ENCODE measurements around the gene SPEN. TPM values are rescaled to one million over a fixed set of nuclear protein-coding genes. Genes with fewer than 3 reads are reported as not detected.

Gene SPEN
- total RNA-seq, 1 experiment from 2014 or later = 48.3 TPM

GRCh38 chr1:15956150-15956549 lies 108.6 kb downstream of the SPEN start:
- H3K4me3 Mint-ChIP-seq (ENCODE audit: low read depth, unreplicated experiment) = no peak overlapping the region
- CTCF ChIA-PET = no interaction called here
- no peaks in the 10 kb centered on the region for H3K9me3 Mint-ChIP-seq (ENCODE audit: low read depth, unreplicated experiment)
- TF ChIP-seq CTCF (IDR thresholded peaks at IDR 0.05; ENCODE audit: unreplicated experiment) = no peak
- H3K36me3 Mint-ChIP-seq (ENCODE audit: insufficient read depth, unreplicated experiment) = peaks cover 21% of the 10 kb centered on the region
- no peak for DNase-seq
- no peak overlapping the region for H3K27ac Mint-ChIP-seq (ENCODE audit: unreplicated experiment)
- no peaks in the 10 kb centered on the region for H3K27me3 Mint-ChIP-seq (ENCODE audit: unreplicated experiment)
- BruUV-seq (replicated peaks) = no TSS peak
- peaks cover 8% of the 10 kb centered on the region for H3K4me1 Mint-ChIP-seq (ENCODE audit: low read depth, unreplicated experiment)
- intact Hi-C loops (cut with micrococcal nuclease; ENCODE audit: unreplicated experiment) = no loop called here

GRCh38 chr1:15957221-15958095 lies 110.0 kb downstream of the SPEN start:
- intact Hi-C loops (cut with micrococcal nuclease; ENCODE audit: unreplicated experiment) = no loop called here
- CTCF ChIA-PET = no interaction called here
- no peak for TF ChIP-seq CTCF (IDR thresholded peaks at IDR 0.05; ENCODE audit: unreplicated experiment)
- no peak overlapping the region for H3K27ac Mint-ChIP-seq (ENCODE audit: unreplicated experiment)
- no peak for DNase-seq
- BruUV-seq (replicated peaks) = no TSS peak
- H3K4me1 Mint-ChIP-seq (ENCODE audit: low read depth, unreplicated experiment) = peaks cover 5% of the 10 kb centered on the region
- H3K27me3 Mint-ChIP-seq (ENCODE audit: unreplicated experiment) = no peaks in the 10 kb centered on the region
- H3K36me3 Mint-ChIP-seq (ENCODE audit: insufficient read depth, unreplicated experiment) = peaks cover 13% of the 10 kb centered on the region
- no peaks in the 10 kb centered on the region for H3K9me3 Mint-ChIP-seq (ENCODE audit: low read depth, unreplicated experiment)
- no peak overlapping the region for H3K4me3 Mint-ChIP-seq (ENCODE audit: low read depth, unreplicated experiment)

GRCh38 chr1:15958111-15958510 lies 110.6 kb downstream of the SPEN start:
- no peak overlapping the region for H3K4me3 Mint-ChIP-seq (ENCODE audit: low read depth, unreplicated experiment)
- no peak overlapping the region for H3K27ac Mint-ChIP-seq (ENCODE audit: unreplicated experiment)
- no peaks in the 10 kb centered on the region for H3K9me3 Mint-ChIP-seq (ENCODE audit: low read depth, unreplicated experiment)
- peaks cover under 1% of the 10 kb centered on the region for H3K4me1 Mint-ChIP-seq (ENCODE audit: low read depth, unreplicated experiment)
- intact Hi-C loops (cut with micrococcal nuclease; ENCODE audit: unreplicated experiment) = no loop called here
- DNase-seq = no peak
- BruUV-seq (replicated peaks) = no TSS peak
- peaks cover 9% of the 10 kb centered on the region for H3K36me3 Mint-ChIP-seq (ENCODE audit: insufficient read depth, unreplicated experiment)
- CTCF ChIA-PET = no interaction called here
- no peaks in the 10 kb centered on the region for H3K27me3 Mint-ChIP-seq (ENCODE audit: unreplicated experiment)
- TF ChIP-seq CTCF (IDR thresholded peaks at IDR 0.05; ENCODE audit: unreplicated experiment) = no peak

GRCh38 chr1:15958793-15959192 lies 111.3 kb downstream of the SPEN start:
- Mint-ChIP-seq H3K27me3 (ENCODE audit: unreplicated experiment) (no peaks in the 10 kb centered on the region), H3K9me3 (ENCODE audit: low read depth, unreplicated experiment) (no peaks in the 10 kb centered on the region), H3K27ac (ENCODE audit: unreplicated experiment) (no peak overlapping the region), H3K4me3 (ENCODE audit: low read depth, unreplicated experiment) (no peak overlapping the region), H3K36me3 (ENCODE audit: insufficient read depth, unreplicated experiment) (peaks cover 9% of the 10 kb centered on the region), H3K4me1 (ENCODE audit: low read depth, unreplicated experiment) (peaks cover 7% of the 10 kb centered on the region)
- BruUV-seq (replicated peaks) = no TSS peak
- CTCF ChIA-PET = interaction anchor here (0.7 kb wide), 1 partner anchor 88 kb away, joined by 4 read pairs; no protein-coding TSS in a partner anchor
- intact Hi-C loops (cut with micrococcal nuclease; ENCODE audit: unreplicated experiment) = no loop called here
- no peak for TF ChIP-seq CTCF (IDR thresholded peaks at IDR 0.05; ENCODE audit: unreplicated experiment)
- DNase-seq = no peak
